Fibroblast of skin of scalp (primary cell): ENCODE data around the gene CCT3. TPM values are rescaled to one million over a fixed set of nuclear protein-coding genes. Genes with fewer than 3 reads are reported as not detected.
"Not testable (repeated sequence)": the region's sequence is repeated elsewhere in the genome, so short reads cannot be mapped to it uniquely, and the experiment has no call there.

Experiments used
- DNase-seq: peaks from one replicate; pipeline ENCODE4 v3.0.0-alpha.2; 2013
- polyA plus RNA-seq, 2 experiments: library from polyadenylated mRNA; unstranded; fragments of 120-200 nt; gene quantifications; one replicate each; pipeline ENCODE4 v1.2.1, GENCODE V29; 2013; ENCODE audit not compliant: insufficient read length in 2 of 2

The CCT3 gene
- polyA plus RNA-seq (2013, experiment 1 of 2; ENCODE audit: insufficient read length) = 267 TPM
- polyA plus RNA-seq (2013, experiment 2 of 2; ENCODE audit: insufficient read length) = 260 TPM

- peak; percentile 100 for DNase-seq
These were observed at the start of gene CCT3, which contains the start of gene TSACC for GRCh38 chr1:156338180-156338976. Gene CCT3, minus strand, starts transcription at chr1:156338292. Its CDS starts 108 bp downstream, at chr1:156338184. Gene TSACC, plus strand, starts transcription at chr1:156338526. Its CDS starts 1,232 bp downstream, at chr1:156339758.

- DNase-seq = no peak
These were observed 49.7 kb upstream of the CCT3 start for GRCh38 chr1:156387870-156388173.

- DNase-seq = no peak
These were observed 49.1 kb upstream of the CCT3 start for GRCh38 chr1:156386949-156387869.

GRCh38 chr1:156386134-156386901, 48.2 kb upstream of the CCT3 start:
- no peak for DNase-seq

- peak; percentile 73 for DNase-seq
These were observed 47.5 kb upstream of the CCT3 start for GRCh38 chr1:156385534-156386031.

GRCh38 chr1:156384658-156385057, 46.6 kb upstream of the CCT3 start:
- DNase-seq = no peak

GRCh38 chr1:156384007-156384406, 45.9 kb upstream of the CCT3 start:
- DNase-seq = no peak

GRCh38 chr1:156383023-156383422, 44.9 kb upstream of the CCT3 start:
- peak; percentile 63 for DNase-seq

GRCh38 chr1:156382561-156382960, 44.5 kb upstream of the CCT3 start:
- no peak for DNase-seq

- DNase-seq = peak; percentile 46
These were observed 41.5 kb upstream of the CCT3 start for GRCh38 chr1:156379420-156380165.

- no peak for DNase-seq
These were observed 40.5 kb upstream of the CCT3 start for GRCh38 chr1:156378557-156378956.

- no peak for DNase-seq
These were observed 39.1 kb upstream of the CCT3 start for GRCh38 chr1:156376958-156377919.

- DNase-seq = peak; percentile 42
These were observed 38.1 kb upstream of the CCT3 start for GRCh38 chr1:156376146-156376545.

GRCh38 chr1:156373546-156373945, 35.5 kb upstream of the CCT3 start:
- no peak for DNase-seq

GRCh38 chr1:156372876-156373275, 34.8 kb upstream of the CCT3 start:
- DNase-seq = no peak

- no peak for DNase-seq
These were observed 34.1 kb upstream of the CCT3 start for GRCh38 chr1:156372265-156372586.

- DNase-seq = no peak
These were observed 33.6 kb upstream of the CCT3 start for GRCh38 chr1:156371553-156372264.

GRCh38 chr1:156369685-156370286, 31.7 kb upstream of the CCT3 start:
- DNase-seq = not testable (repeated sequence)
